HG03066 (cell line): ENCODE data around the gene FOXM1.

Experiments used
- ATAC-seq: cut with Tn5 transposase; IDR thresholded peaks from one replicate; pipeline ENCODE4 v1.9.1; 2021; ENCODE audit warnings: low read depth; ENCODE audit not compliant: unreplicated experiment

Gene FOXM1, protein sequence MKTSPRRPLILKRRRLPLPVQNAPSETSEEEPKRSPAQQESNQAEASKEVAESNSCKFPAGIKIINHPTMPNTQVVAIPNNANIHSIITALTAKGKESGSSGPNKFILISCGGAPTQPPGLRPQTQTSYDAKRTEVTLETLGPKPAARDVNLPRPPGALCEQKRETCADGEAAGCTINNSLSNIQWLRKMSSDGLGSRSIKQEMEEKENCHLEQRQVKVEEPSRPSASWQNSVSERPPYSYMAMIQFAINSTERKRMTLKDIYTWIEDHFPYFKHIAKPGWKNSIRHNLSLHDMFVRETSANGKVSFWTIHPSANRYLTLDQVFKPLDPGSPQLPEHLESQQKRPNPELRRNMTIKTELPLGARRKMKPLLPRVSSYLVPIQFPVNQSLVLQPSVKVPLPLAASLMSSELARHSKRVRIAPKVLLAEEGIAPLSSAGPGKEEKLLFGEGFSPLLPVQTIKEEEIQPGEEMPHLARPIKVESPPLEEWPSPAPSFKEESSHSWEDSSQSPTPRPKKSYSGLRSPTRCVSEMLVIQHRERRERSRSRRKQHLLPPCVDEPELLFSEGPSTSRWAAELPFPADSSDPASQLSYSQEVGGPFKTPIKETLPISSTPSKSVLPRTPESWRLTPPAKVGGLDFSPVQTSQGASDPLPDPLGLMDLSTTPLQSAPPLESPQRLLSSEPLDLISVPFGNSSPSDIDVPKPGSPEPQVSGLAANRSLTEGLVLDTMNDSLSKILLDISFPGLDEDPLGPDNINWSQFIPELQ

DNA sequence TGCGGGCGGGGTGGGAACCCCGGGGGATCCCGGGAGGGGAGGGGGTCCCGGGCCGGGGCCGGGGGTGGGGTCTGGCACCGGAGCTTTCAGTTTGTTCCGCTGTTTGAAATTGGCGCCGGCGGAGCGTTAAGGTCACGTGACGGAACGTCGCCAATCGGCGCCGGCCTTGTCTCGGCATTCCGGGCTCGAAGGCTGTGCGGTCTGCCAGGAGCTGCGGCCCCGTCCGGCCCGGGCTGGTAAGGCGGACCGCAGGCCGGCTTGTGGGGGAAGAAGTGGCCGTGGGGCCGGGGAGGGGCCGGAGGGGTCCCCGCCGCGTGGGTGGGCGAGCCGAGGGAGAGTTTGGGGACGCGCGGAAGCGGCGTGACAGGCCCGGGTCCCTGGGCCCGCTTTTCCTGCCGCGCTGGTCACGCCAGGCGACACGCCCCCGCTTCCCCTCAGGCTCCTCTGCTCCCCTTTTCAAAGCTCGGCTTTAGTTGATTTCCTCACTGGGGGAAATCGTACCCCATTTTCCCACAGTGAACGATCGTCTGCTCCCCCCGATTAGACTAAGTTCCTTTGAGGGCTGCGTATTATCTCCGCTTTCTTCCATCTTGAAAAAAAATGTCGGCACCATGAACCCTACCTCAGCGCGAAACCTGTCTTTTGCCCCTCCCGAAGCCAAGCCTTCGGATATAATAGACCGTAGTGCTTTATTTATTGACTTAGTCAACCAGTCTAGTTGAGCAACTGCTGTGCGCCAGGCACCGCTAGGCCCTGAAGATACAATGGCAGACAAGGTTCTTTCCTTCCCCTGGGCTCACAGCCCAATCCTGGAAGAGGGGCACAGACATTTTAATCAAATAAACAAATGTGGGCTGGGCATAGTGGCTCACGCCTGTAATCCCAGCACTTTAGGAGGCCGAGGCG is at the start of gene FOXM1, which contains the start of gene RHNO1:
FOXM1 (minus strand) TSS at position 128 of the 906 bp plus-strand sequence. CDS start 2,696 bp downstream, outside the sequence.
RHNO1 (plus strand) TSS at position 177 of the 906 bp plus-strand sequence. CDS start 8,144 bp downstream, outside the sequence.
- peak; percentile 66 for ATAC-seq

DNA sequence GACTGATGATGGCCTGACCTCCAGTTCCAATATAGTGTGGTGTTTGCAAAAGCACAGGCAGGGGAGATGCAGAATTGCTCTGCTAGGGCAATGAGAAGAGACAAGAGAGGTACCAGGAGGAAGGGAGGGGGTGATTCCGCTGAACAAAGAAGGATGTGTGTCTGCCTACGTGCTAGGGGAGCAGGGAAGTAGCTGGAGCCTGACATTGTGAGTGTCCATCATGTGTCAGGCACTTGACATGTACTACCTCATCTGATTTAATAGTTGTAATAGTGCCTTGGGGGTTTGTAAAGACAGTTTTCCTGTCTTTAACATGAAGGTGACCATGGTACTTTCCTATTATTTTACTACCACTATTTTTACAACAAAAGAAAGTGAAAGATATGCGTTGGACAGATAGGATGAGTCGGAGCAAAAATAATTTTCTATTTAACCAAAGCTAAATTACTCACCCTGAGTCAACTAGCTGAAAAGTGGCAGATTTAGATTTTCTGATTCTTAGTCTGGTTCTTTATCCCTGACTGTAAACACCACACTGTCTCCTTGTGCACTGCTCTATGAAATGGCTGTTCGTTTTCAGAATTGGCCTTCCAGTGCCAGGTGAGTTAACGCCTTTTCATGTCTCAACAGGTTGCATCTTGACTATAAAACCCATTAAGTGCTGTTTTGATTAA is 48.5 kb upstream of the FOXM1 start:
- no peak for ATAC-seq

DNA sequence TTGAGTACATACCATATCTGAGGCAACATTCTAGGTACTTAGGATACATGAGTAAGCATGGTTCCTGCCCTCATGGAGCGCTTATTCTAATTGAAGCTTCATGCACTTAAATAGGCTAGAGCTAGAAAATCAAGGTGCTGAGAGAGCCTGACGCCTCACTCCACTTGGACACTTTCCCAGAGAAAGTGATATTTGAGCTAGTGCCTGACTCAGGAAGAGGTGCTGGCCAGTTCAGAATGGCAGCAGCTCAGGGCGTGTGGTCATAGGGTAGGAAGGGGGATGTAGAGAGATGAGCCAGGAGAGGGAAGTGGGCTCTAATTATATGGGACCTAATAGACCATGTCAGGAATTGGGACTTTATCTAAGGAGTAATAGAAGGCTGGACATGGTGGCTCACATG is 47.0 kb upstream of the FOXM1 start:
- no peak for ATAC-seq

DNA sequence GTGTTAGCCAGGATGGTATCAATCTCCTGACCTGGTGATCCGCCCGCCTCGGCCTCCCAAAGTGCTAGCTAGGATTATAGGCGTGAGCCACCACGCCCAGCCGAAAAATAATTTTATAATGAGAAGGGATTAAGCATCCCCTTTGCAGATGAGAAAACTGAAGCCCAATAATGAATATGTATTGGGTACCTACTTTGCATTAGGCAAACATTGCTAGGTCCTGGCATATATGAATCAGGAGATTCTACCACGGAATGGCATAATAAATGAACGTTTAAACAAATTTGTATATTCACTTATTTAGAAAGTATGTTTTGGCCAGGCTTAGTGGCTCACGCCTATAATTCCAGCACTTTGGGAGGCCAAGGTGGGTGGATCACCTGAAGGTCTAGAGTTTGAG is 46.1 kb upstream of the FOXM1 start:
- no peak for ATAC-seq

DNA sequence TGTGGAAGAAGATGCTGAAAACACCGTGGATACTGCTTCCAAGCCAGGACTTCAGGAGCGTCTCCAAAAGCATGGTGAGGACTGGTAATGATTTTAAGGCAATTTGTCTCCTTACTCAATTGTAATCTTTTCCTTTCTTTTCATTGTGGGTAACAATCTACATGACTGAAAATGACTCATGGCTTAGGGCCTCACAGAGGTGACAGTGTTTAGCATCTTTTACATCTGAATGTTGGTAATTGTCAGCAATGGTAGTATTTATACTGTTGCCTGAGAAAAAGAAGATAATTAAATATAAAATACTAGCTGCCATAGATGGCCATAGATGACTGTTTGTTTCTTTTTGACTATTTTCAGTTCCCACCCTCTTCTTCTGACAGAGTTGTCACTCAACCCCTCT is 45.4 kb upstream of the FOXM1 start:
- ATAC-seq, result no peak

DNA sequence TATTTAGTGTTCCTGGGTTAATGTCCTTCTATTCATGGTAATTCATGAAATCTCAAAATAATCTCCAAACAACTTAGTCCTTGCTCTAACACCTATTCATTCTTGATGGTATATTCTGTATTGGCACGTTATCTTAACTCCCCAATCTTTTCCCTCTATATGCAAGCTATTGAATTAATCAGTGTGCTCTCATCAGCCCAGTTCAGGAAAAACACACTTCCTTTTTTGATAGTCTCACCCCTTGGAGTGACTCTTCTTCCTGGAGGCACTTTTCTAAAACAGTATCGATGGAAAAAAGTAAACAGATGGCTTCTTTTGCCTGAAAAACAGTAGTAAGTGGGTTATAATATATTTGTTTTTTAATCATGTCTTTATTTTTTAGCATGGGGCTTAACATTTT is 42.3 kb upstream of the FOXM1 start:
- no peak for ATAC-seq

DNA sequence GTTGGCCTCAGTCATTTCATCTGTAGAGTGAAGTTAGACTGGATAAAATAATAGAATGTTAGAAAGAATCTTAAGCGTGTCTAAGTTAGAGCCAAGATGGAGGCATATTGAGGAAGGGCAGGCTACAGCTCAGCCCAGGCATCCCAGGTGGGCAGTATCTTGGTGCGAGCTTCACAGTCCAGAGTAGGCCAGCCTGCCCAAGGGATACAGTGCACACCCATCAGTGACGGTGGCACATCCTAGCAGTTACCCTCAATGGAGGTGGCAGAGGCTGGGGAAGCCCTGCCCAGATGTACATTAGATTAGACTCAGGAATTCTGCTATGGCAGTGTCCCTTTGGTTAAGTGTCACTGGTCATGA is 35.2 kb upstream of the FOXM1 start:
- no peak for ATAC-seq

DNA sequence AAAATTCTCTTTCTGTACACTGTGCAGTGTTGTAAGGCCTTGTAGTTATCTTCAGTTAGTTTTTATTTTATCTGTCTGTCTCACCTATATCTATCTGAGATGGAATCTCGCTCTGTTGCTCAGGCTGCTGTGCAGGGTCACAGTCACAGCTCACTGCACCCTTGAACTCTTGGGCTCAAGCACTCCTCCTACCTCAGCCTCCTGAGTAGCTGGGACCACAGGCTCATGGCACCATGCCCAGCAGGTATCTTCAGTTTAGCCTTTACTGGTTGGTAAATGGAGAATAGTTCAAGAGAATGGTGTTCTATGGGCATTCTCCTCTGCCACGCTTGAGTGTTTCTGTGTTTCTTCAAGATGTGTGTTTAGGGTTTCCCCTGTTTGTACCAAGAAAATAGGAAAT is 27.3 kb upstream of the FOXM1 start:
- ATAC-seq, result no peak

DNA sequence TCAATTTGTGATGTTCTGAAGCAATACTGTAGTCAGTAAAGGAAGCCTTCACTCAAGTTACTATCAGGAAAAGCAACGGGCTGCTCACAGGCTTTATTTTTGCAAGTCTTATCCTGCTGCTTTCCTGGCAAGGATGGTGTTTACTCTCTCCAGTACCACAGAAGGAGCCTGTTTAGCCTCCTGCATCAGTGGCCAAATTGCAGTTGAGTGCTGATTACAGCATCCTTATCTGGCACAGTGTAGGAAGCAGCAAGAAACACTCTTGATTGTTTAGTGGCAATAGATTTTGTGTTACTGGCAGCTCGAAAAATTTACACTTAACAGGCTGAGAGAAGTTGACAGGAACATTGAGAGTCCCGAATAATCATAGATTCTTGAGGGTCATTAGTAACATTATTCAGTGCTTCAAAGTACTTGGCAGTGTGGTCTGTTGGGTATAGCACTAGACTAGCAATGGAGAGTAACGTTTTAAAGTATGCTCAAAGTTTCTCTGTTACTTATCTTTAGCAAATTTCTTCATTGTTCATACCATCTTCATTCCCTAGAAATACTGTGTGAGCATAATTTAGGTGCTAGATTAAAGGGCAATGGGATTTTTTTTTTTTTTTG is 25.4 kb upstream of the FOXM1 start:
- no peak for ATAC-seq

DNA sequence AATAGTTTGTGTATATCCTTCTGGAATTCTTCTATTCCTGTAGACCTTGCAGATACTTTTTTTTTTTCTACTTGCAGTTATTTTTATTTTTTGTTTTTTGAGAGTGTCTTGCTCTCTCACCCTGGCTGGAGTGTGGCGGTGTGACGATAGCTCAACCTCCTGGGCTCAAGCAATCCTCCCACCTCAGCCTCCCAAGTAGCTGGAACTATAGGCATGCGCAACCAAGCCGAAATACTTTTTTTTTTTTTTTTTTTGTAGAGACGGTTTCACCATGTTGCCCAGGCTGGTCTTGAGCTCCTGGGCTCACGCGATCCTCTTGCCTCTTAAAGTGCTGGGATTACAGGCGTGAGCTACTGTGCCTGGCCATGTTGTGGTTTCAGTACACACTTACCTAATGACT is 23.7 kb upstream of the FOXM1 start:
- ATAC-seq, result no peak

DNA sequence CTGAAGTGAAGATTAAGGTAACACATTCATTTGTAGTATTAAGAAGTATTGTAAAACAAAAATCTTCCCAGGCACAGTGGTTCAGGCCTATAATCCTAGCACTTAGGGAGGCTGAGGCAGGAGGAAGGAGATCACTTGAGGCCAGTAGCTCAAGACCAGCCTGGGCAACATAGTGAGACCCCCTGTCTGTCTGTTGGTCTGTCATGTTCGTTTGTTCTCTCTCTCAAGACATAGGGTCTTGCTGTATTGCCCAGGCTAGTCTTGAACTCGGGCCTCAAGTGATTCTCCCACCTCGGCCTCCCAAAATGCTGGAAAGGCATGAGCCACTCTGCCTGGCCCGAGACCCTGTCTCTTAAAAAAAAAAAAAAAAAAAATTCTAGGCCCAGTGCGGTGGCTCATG is 20.4 kb upstream of the FOXM1 start:
- no peak for ATAC-seq

DNA sequence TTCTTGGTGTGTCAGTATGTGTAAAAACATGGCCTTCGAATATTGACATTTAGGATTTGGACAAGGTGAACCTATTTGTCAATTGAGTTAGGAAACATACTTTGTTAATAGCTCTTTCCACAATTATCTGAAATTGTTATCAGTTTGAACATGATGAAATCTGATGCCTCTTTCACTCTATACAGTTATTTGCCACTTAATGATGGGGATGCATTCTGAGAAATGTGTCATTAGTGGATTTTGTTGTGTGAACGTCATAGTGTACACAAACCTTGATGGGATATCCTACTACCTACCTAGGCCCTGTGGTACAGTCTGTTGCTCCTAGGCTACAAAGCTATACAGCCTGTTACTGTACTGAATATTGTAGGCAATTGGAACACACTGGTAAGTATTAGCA is 18.5 kb upstream of the FOXM1 start:
- no peak for ATAC-seq

DNA sequence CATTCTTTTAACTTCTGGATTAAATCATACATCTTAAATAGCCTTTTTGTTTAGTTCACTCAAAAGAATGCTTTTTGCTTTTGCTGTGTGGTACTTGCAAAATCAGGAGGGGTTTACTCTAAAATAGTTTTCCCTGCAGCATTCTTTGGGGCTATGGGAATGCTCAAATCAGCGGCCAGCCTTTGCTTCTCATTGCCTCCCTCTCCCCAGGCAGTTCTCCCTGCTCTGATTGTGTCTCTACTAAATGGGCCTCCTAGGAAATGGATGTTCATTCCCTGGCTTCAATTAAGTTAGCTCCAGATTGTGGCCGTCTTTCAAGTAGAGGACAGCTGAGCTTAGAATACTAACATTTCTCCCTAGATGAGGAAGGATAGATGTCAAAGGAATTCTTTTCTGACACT is 18.1 kb upstream of the FOXM1 start:
- ATAC-seq, result no peak

DNA sequence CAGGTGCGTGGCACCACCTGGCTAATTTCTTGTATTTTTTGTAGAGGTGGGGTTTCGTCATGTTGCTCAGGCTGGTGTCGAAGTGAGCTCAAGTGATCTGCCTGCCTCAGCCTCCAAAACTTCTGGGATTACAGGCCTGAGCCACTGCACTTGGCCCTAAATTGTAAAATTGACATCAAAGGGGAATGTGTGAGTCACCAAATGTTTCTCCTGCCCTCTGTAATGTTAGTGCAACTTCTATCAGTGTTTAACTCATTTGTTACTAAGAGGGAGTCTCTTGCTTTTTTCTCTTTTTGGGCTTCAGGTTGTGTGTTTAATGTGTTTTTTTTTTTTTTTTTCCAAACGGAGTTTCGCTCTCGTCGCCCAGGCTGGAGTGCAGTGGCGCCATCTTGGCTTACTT is 16.0 kb upstream of the FOXM1 start:
- no peak for ATAC-seq

DNA sequence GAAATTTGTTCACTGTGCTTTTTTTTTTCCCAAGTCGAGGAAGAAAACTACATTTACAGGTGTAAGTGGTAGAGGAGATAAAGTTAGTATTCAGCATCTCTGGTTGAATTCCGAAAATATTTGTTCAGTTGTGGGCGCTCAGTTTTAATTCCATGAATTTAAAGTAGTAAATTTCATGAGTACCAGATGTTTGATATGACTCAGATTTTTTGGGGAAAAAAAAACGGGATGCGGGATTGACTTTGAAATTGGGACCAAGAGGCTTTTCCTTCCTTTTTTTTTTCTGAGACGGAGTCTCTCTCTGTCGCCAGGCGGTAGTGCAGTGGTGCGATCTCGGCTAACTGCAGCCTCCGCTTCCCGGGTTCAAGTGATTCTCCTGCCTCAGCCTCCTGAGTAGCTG is 15.3 kb upstream of the FOXM1 start:
- ATAC-seq, result no peak

DNA sequence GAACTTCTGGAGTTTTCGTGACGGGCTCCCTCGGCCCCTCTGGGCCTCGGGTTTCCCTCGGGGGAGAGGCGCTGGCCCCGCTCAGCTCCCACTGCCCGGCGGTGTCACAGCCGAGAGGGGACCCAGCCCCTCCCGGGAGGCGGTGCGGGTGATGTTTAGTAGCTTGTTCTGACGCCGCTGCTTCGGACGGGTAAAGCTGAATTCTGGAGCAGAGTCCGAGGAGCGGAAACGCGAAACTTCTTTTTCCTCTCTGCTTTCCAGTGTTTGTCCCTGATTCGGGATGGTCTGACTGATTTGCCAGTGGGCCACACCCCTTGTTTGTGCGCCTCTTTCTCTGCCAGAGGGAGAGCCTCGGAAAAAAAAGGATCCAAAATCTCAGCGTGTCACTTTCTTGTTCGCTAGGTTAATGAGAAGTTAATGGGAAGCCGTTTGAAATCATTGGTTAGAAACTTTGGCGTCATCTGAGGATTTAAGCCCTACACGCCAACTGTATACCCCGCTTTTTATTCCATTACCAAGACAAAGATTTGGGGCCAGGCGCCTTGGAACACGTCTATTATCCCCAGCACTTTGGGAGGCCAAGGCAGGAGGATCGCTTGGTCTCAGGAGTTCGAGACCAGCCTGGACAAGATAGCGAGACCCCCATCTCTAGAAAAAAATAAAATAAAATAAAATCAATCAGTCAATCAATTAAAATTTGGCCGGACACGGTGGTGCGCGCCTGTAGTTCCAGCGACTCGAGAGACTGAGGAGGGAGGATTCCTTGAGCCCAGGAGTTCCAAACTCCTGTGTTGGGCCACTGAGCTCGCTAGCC is 14.5 kb upstream of the FOXM1 start:
- ATAC-seq, result no peak

DNA sequence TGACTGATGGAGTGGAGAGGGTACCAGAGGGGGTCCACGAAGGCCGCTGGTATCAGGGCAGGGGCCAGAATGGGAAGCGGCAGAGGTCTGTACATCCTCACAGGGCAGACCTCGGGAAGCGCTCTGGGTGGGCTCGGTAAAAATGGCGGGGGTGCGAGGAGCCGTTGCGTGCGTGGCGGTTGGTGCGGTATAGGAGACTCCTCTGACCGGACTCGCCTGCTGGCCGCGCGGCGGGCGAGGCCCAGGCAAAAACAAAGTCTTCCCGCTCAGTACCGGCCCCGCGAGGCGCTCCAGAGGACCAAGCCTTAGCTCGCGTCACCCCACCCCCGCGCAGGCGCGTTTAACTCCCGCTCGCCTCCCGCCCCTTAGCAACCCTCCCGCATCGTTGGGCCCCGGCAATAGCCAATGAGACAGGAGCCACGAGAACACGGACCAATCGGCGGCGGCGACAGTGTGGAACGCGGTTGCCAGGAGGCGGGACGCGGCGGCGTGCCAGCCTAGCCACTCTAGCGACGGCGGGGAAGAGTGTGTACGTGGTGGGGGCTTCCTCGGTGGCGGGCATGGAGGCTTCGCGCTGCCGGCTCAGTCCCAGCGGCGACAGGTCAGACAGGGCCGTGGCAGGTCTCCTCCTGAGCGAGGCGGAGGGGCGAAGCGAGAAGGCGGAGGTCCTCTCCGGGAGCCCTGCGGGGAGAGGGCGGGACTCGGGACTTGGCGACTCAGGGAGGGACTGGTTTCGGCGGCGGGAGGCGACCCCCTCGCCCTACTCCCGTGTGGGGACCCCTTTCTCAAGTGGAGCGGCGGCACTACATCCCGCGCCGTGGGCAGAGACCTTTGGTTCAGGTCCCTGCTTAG is 13.6 kb upstream of the FOXM1 start, which contains the start of gene TULP3:
TULP3 (plus strand) TSS at position 504 of the 852 bp plus-strand sequence; CDS start at position 561, 57 bp downstream.
- ATAC-seq, result peak; percentile 97

DNA sequence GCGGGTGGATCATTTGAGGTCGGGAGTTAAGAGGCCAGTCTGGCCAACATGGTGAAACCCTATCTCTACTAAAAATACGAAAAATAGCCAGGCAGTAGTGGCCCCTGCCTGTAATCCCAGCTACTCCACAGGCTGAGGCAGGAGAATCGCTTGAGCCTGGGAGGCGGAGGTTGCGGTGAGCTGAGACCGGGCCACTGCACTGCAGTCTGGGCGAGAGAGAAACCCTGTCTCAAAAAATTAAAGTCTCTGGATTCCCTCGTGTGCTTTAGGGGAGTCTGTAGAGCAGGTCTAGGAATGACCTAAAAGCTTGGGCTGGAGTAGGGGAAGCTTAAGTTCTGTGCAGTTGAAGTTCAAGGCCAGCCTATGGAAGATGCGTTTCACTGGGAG is 13.0 kb upstream of the FOXM1 start:
- no peak for ATAC-seq
